Dedifferentiated amniotic fluid mesenchymal stem cell (primary cell): ENCODE measurements around the gene TMEM81.

ENCODE experiments used
- DNase-seq: peaks from one replicate; pipeline ENCODE4 v3.0.0-alpha.2; 2016; ENCODE audit errors: extremely low spot score

Gene TMEM81

DNA sequence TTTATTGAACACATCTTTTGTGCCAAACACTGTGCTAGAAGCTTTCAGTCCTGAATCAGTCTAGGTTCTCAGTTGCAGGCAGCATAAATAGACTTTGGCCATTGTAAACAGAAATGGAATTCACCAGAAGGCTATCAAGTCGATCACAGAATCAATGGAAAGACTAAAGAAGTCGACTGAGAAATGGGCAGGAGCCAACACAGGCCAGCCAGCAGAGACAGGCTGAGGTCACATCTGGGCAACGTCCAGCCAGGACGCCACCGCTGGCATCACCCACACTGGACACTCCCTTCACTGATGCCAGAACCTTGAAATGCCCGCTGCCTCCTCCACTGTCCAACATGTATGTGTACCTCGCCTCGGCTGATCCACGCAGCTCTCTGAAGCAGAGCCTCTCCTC lies 46.7 kb downstream of the TMEM81 start:
- no peak for DNase-seq
